Stimulated activated CD4-positive, alpha-beta T cell treated with anti-CD3 and anti-CD28 coated beads, Interleukin-2, amount 100 ng/mL, for 4 hours (primary cell): ENCODE measurements around the gene PACC1.

ENCODE experiments used
- DNase-seq: peaks from one replicate; pipeline ENCODE4 v3.0.0-alpha.2; 2020; ENCODE audit warnings: low read depth

PACC1 gene

GRCh38 chr1:212414328-212415106 lies at the start of gene PACC1:
TSS of gene PACC1 (minus strand) at chr1:212414886. CDS start at chr1:212414757, 129 bp downstream.
- peak; percentile 79 for DNase-seq

- DNase-seq, result no peak
These were observed 49.0 kb upstream of the PACC1 start for GRCh38 chr1:212463565-212464285.

- no peak for DNase-seq
These were observed 47.4 kb upstream of the PACC1 start for GRCh38 chr1:212461916-212462660.

- DNase-seq, result no peak
These were observed 45.7 kb upstream of the PACC1 start for GRCh38 chr1:212460376-212460775.

- DNase-seq, result no peak
These were observed 45.0 kb upstream of the PACC1 start for GRCh38 chr1:212459656-212460055.

- no peak for DNase-seq
These were observed 44.1 kb upstream of the PACC1 start for GRCh38 chr1:212458817-212459216.

GRCh38 chr1:212457740-212458338 lies 43.2 kb upstream of the PACC1 start:
- peak; percentile 35 for DNase-seq

GRCh38 chr1:212455803-212456528 lies 41.3 kb upstream of the PACC1 start:
- DNase-seq, result peak; percentile 66

- DNase-seq, result no peak
These were observed 40.7 kb upstream of the PACC1 start for GRCh38 chr1:212455401-212455800.

- no peak for DNase-seq
These were observed 40.1 kb upstream of the PACC1 start for GRCh38 chr1:212454741-212455140.

- no peak for DNase-seq
These were observed 38.6 kb upstream of the PACC1 start for GRCh38 chr1:212453156-212453857.

GRCh38 chr1:212452323-212453155 lies 37.9 kb upstream of the PACC1 start:
- no peak for DNase-seq

GRCh38 chr1:212451416-212452322 lies 37.0 kb upstream of the PACC1 start:
- DNase-seq, result no peak

- no peak for DNase-seq
These were observed 35.7 kb upstream of the PACC1 start for GRCh38 chr1:212450331-212450881.

GRCh38 chr1:212447478-212447877 lies 32.8 kb upstream of the PACC1 start:
- no peak for DNase-seq

- DNase-seq, result no peak
These were observed 31.6 kb upstream of the PACC1 start for GRCh38 chr1:212446333-212446732.

GRCh38 chr1:212442408-212442807 lies 27.7 kb upstream of the PACC1 start:
- no peak for DNase-seq

- no peak for DNase-seq
These were observed 25.7 kb upstream of the PACC1 start for GRCh38 chr1:212440419-212440818.

GRCh38 chr1:212438831-212439237 lies 24.1 kb upstream of the PACC1 start:
- no peak for DNase-seq
